Measurements from ENCODE around the gene EIF3A. TPM values are rescaled to one million over a fixed set of nuclear protein-coding genes. Genes with fewer than 3 reads are reported as not detected.

Gene EIF3A
- total RNA-seq, 2 experiments from 2014 or later = 127 to 131 TPM

GRCh38 chr10:119051775-119052174 is 28.8 kb downstream of the EIF3A start:
- no peak for TF ChIP-seq CTCF (IDR thresholded peaks at IDR 0.05)
- ChIA-PET CTCF (no interaction called here), POLR2A (interaction anchor here (0.8 kb wide), 1 partner anchor 10 kb away, joined by 3 read pairs; no protein-coding TSS in a partner anchor)
- Mint-ChIP-seq H3K27ac (no peak overlapping the region), H3K36me3 (ENCODE audit: low read depth) (peaks cover 71% of the 10 kb centered on the region), H3K27me3 (no peaks in the 10 kb centered on the region), H3K4me3 (no peak overlapping the region), H3K4me1 (ENCODE audit: low read depth) (peaks cover 10% of the 10 kb centered on the region), H3K9me3 (no peaks in the 10 kb centered on the region)
- intact Hi-C loops (cut with micrococcal nuclease) = no loop called here
- ATAC-seq (no peak), DNase-seq (no peak)

DNA sequence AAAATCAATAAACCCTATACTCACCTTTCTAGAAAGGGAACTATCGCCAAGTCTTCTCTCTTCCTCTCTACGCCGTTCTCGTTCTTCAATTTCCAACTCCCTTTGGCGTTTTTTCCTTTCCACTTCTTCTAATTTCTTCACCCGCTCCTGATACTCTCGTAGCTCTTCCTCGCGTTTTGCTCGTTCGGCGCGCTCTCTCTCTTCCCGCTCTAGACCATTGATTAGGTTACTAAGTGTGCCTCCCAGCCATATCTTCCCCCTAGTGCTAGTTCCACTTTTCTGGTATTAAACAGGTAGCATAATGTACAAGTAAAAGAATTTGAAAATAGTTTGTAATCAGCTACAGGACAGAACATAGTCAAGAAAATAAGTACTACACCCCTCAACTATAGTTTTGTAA is 30.8 kb downstream of the EIF3A start:
- DNase-seq (no peak), ATAC-seq (no peak)
- H3K27ac Mint-ChIP-seq = no peak overlapping the region
- peaks cover 81% of the 10 kb centered on the region for H3K36me3 Mint-ChIP-seq (ENCODE audit: low read depth)
- ChIA-PET CTCF (no interaction called here), POLR2A (no interaction called here)
- H3K27me3 Mint-ChIP-seq = no peaks in the 10 kb centered on the region
- intact Hi-C loops (cut with micrococcal nuclease) = no loop called here
- H3K9me3 Mint-ChIP-seq = no peaks in the 10 kb centered on the region
- TF ChIP-seq CTCF (IDR thresholded peaks at IDR 0.05) = no peak
- no peak overlapping the region for H3K4me3 Mint-ChIP-seq
- peaks cover 14% of the 10 kb centered on the region for H3K4me1 Mint-ChIP-seq (ENCODE audit: low read depth)

GRCh38 chr10:119049361-119049760 is 31.3 kb downstream of the EIF3A start:
- POLR2A ChIA-PET = no interaction called here
- DNase-seq (no peak), ATAC-seq (no peak)
- intact Hi-C loops (cut with micrococcal nuclease) = no loop called here
- Mint-ChIP-seq H3K27me3 (no peaks in the 10 kb centered on the region), H3K4me1 (ENCODE audit: low read depth) (peaks cover 14% of the 10 kb centered on the region), H3K9me3 (no peaks in the 10 kb centered on the region), H3K36me3 (ENCODE audit: low read depth) (peaks cover 79% of the 10 kb centered on the region), H3K27ac (no peak overlapping the region), H3K4me3 (no peak overlapping the region)
- no peak for TF ChIP-seq CTCF (IDR thresholded peaks at IDR 0.05)
- CTCF ChIA-PET = no interaction called here

GRCh38 chr10:119045561-119045960 is 35.1 kb downstream of the EIF3A start:
- DNase-seq (no peak), ATAC-seq (no peak)
- Mint-ChIP-seq H3K36me3 (ENCODE audit: low read depth) (peaks cover 78% of the 10 kb centered on the region), H3K9me3 (no peaks in the 10 kb centered on the region), H3K4me1 (ENCODE audit: low read depth) (peaks cover 22% of the 10 kb centered on the region), H3K27ac (no peak overlapping the region), H3K27me3 (no peaks in the 10 kb centered on the region), H3K4me3 (no peak overlapping the region)
- ChIA-PET CTCF (no interaction called here), POLR2A (interaction anchor here (1.2 to 1.3 kb wide), 2 partner anchors 14 to 30 kb away, joined by 4 read pairs; no protein-coding TSS in a partner anchor)
- intact Hi-C loops (cut with micrococcal nuclease) = no loop called here
- no peak for TF ChIP-seq CTCF (IDR thresholded peaks at IDR 0.05)

GRCh38 chr10:119042169-119042568 is 38.4 kb downstream of the EIF3A start:
- H3K27me3 Mint-ChIP-seq = no peaks in the 10 kb centered on the region
- no peak for DNase-seq

More at GRCh38 chr10:119042169-119042568, 38.4 kb downstream of the EIF3A start:
- Mint-ChIP-seq H3K27ac (no peak overlapping the region), H3K9me3 (no peaks in the 10 kb centered on the region), H3K4me3 (no peak overlapping the region), H3K36me3 (ENCODE audit: low read depth) (peaks cover 80% of the 10 kb centered on the region), H3K4me1 (ENCODE audit: low read depth) (peaks cover 16% of the 10 kb centered on the region)
- ChIA-PET POLR2A (no interaction called here), CTCF (interaction anchor here (0.7 kb wide), 1 partner anchor 106 kb away, joined by 3 read pairs; no protein-coding TSS in a partner anchor)
- TF ChIP-seq CTCF (IDR thresholded peaks at IDR 0.05) = no peak
- intact Hi-C loops (cut with micrococcal nuclease) = no loop called here
- no peak for ATAC-seq
